ENCODE data around the gene FMN1.

- TF ChIP-seq CTCF (conservative IDR thresholded peaks at IDR 0.05; ENCODE audit: low read depth, low read length) (no peak), EZH2 (IDR thresholded peaks at IDR 0.05; ENCODE audit: borderline replicate concordance, low read depth, low read length, poor library complexity, severe bottlenecking) (no peak)
Observed at GRCh38 chr15:33048255-33048654, 146.3 kb downstream of the FMN1 start.

Data from A673 (cell line).